Posterior vena cava (tissue), 2 donors: ENCODE measurements around the gene TRMT61A. TPM values are rescaled to one million over a fixed set of nuclear protein-coding genes. Genes with fewer than 3 reads are reported as not detected.
"Not testable (repeated sequence)": the region's sequence is repeated elsewhere in the genome, so short reads cannot be mapped to it uniquely, and the experiment has no call there.

Experiments
- DNase-seq: peaks from one replicate; pipeline ENCODE4 v3.0.0-alpha.2; 2020; ENCODE audit warnings: low spot score
- intact Hi-C, 2 donors: fragments of 100-400 bp; cut with DNase I; formaldehyde crosslinking; loops; one replicate each; pipeline versions ENCODE4 v1.14.1 to v1.14.2; 2022 to 2023
- total RNA-seq, 2 donors: library from RNA; stranded (reverse); fragmentation: NEBNext Ultra II Directional; extraction: Animal tissue kit (Norgen Biotek cat#: 25700); gene quantifications; one replicate each; pipeline ENCODE4 v1.2.1, GENCODE V29; 2021
- donor health status: DM: yes; HTN: yes; CAD: no.
- donor health status: DM: yes; HTN: yes; CAD: no.

TRMT61A gene
- total RNA-seq, 2 donors from 2014 or later, result 16.2 to 18.0 TPM

DNA sequence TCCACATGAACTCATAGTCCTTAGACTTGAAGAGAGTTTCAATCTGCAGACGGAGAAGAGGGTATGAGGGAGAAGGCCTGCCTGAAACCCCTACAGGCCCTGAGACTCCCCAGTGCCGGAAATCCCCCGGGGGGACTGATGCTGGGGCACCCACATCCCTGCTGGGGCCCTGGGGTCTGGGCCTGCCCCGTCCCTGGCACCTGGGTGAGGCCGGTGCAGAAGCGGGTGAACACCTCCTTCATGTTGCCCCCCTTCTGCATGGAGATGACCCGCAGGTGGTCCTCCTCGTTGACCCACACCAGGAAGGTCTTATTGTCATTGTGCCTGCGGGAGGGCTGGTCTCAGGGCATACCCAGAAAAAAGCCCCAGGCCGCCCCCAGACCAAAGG is 8.7 kb upstream of the TRMT61A start:
- DNase-seq, result no peak
- intact Hi-C loops, result no loop called here

DNA sequence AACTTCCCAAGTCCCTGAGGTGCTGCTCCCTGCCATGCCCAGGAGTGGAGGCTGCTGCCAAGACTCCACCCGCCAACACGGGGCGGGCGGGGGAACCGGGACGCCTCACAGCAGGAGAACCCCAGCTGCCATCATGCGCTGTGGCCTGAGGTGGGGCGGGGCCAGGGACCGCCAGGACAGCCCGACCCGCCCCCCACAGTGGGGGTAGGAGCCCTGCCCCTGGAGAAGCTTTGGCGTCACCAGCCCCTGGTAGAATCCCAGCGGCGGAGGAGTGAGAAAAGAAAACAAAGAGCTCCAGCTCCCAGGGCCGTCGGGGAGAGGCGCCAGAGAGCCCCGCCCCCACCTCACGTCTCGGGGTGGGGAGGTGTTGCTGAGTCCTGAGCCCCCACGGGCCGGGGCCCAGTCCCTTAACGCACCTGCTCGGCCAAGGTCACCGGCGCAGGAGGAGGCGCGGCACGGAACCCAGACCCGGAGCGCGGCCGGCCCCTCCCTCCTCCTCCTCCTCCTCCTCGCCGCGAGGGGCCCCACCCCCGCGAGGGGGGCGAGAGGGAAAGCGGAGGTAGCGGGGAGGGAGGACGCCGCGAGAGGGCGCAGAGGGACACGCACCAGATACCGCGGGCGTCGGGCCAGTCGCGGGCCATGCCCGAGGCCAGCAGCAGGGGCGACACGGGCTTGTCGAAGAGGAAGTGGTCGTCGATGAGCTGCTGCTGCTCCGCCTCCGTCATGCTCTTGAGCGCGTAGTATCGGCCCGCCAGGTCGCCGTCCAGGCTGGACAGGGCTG is 8.1 kb upstream of the TRMT61A start:
- DNase-seq, result peak; percentile 93
- intact Hi-C loops, result no loop called here

DNA sequence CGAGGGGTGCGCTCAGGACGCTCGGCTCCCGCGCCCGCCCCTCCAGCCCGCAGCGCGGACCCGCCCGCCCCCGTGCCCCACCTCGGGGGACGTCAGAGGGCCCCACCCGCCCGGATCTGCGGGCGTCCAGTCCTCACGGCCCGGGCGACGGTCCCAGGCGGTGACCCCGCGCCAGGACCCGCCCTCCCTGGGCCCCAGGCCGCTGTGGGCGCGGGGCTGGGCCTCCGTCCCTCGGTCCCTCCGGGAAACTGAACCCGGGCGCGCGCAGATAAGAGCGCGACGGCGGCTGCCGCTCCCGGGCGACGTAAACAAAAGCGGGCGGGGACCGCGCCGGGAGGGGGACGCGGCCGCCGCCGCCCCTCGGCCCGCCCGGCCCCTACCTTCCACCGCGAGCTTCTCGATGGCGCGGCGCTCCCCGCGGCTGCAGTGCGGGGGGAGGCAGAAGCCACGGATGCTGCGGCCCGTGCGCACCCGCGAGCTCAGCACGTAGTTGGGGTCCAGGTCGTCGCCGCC is 7.5 kb upstream of the TRMT61A start:
- intact Hi-C loops, result no loop called here
- DNase-seq, result no peak

DNA sequence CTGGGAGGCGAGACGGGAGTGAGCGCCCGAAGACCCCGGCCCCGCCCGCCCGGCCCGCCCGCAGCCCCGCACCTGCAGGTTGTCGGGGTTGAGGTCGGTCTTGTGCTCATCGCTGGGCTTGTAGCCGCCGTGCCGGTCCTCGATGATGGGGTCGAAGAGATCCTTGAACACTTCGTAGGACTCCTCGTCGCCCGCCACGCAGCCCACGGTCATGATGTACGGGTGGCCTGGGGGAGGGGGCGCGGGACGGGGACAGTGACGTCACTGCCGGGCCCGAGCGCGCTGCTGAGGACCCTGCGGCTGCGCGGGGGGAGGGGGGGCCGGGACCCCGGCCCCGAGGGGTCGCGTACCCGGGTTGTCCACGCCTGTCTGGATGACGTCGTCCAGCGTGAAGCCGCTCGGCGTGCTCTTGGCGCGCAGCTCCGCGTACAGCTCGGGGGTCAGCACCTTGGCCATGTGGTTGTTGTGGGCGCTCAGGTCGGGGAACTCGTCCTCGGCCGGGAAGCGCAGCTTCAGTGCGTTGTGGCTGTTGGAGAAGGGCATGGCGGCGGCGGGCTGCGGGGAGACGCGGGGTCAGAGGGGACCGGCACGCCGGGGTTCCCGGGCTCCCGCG is 6.9 kb upstream of the TRMT61A start:
- intact Hi-C loops, result no loop called here

DNA sequence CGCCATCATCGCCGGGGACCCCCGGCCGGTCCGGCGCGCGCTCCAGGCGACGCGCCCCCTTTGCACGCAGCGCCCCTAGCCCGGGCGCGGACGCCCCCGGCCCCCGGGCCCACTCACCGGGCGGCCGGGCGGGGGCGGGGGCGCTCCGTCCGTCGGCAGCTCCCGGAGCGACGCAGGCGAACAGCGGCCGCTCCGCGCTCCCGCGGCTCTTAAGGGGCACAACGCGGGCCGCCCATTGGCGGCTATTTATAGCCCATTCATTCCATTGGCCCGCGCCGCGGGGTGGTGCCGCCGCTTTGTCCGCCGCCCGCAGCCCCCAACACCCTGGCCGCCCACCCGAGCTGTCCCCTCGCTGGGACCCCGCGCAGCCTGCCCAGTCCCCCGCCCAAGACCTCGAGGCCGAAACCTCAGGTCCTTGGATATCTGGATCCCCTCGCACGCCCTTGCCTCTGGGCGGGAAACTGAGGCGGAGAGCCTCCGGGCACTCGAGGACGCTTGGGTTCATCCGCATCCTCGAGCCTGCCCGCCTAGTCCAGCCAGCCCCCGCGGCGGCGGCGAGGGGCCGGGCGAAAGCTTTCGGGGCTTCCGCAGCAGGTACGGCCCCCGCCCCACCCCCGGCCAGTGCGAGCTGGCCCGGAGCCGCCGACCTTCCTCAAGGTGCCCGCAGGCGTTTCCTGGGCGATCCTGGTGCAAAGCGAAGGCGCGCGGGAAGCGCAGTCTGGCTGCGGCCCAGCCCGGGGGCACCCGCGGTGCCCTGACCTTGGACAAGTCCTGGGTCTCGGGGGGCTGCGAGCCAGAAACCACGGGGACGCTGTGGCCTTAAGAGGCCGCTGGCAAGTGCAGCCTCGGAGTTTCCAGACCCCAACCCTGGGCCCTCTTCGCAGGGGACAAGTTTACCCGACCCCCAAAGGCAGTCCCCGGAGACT is 6.1 kb upstream of the TRMT61A start, which contains the start of gene CKB:
CKB (minus strand) TSS at position 182 of the 926 bp plus-strand sequence. CDS start 337 bp downstream, outside the sequence.
- intact Hi-C loops, result no loop called here
- DNase-seq, result peak; percentile 91

More for the DNA sequence above, 6.9 kb upstream of the TRMT61A start:
- DNase-seq, result peak; percentile 86

DNA sequence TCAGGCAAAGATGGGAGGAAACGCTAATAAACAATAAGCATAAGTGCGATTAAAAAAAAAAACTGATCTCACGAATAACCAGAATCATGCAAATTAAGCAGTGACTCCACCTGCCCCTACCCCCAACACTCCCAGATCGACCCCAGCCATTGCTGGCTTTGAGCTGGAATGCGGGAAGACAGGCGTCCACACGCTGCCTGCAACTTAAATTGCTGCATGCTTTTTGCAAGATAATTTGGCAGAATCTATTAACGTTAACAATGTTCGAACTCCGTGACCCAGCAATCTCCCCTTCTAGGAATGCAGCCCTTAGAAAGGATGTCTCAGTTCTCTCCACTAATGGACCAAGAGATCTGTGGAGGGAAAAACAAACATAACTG is 5.4 kb upstream of the TRMT61A start:
- DNase-seq, result no peak
- intact Hi-C loops, result no loop called here

DNA sequence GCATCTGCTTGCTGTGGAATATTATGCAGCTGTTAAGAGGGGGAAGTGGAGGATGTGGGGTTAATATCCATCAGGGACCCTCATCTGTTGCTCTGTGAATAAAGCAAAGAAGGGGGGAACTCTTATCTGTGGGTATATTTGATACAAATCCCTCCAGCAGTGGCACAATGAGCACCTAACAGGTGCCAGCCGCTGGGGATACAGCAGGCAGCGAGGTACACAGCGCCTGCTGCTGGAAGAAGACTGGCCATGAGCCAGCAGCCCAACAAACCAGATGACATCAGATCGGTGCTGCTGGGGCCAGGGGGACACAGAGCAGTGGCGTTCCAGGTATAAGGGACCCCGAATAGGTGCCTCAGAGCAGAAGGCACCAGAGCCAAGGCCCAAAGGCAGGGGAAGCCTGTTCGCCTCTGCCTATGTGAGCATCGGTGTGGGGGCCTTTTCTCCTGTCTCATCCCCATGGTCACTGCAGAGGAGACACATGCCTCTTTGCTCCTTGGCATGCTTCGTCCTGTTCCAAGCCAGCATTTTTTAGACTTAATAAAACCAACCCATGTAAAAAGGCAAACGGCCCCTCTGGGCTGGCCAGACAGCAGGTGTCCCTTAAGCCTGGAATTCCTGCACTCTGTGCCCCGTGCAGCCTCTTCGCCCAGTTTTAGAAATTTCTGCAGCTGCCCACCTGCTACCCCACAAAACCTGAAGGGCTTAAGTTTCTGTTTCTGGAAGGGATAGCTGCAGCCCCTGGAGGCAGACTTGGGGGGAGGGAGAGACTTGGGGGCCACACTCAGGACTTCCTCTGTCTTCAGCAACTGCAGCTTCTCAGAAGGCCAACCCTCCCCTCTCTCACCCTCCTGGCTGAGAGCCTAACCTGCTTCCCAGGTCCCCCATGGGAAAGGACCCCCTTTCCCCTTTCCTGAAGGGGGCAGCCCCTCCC is 4.7 kb upstream of the TRMT61A start:
- DNase-seq, result no peak
- intact Hi-C loops, result no loop called here

DNA sequence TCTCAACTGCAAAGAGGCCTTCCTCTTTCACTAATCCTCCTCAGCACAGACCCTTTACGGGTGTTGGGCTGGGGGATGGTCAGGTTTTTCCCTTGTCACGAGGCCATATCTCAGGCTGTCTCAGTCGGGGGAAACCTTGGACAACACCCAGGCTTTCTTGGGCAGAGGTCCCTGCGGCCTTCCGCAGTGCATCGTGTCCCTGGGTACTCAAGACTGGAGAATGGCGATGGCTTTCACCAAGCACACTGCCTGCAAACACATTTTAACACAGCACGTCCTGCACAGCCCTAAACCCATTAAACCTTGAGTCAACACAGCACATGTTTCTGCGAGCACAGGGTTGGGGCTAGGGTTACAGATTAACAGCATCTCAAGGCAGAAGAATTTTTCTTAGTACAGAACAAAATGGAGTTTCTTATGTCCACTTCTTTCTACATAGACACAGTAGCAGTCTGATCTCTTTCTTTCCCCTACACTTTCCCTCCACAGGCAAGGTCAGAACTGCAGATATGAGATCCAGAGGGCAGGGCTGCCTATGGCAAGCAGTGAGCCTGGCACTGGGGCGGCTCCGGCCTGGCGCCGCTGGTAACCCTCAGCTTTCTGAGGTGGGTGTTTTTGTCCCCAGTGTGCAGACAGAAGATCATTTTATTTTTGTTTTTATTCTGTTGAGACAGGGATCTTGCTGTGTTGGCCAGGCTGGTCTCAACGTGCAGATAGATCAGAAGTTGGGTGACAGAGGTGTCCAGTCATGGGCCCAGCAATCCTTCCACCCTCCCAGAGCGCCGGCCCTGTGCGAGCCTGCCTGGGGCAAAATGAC is 3.4 kb upstream of the TRMT61A start:
- intact Hi-C loops, result loop anchor here in 1 of 2 donors (5.0 kb wide), 1 partner anchor 1783 kb away; no protein-coding TSS in a partner anchor
- not testable (repeated sequence) for DNase-seq

DNA sequence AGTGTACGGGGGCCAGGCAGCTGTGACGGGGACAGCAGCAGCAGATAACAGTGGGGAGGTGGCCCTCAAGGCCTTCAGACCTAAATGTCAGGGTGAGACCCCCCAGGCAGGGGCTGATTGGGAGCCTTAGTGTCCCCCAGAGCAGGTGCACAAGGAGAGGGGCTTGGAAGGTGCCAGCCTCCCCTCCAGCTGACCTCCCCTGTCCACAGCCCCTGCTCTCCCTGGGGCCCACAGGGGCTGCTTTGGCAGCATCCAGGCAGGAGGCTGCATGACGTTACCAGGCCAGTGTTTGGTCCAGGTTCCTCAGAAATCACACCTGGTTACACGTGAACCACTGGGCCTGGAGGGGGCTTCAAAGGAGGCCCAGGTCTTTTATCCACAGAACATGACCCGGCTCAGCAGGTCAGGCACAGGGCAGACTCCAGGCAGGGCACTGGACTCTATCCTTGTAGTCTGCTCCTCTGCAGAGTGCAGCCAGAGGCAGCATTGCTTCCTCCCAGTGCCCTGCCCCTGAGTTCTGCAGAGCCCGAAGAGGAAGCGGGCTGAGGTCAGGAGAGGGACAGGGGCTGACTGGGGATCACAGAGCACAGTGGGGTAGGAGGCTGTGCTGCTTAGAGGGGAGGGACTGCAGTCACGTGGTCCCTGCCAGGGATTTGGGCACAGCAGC is 2.6 kb upstream of the TRMT61A start:
- no peak for DNase-seq
- intact Hi-C loops, result loop anchor here in 1 of 2 donors (5.0 kb wide), 1 partner anchor 1784 kb away; no protein-coding TSS in a partner anchor

DNA sequence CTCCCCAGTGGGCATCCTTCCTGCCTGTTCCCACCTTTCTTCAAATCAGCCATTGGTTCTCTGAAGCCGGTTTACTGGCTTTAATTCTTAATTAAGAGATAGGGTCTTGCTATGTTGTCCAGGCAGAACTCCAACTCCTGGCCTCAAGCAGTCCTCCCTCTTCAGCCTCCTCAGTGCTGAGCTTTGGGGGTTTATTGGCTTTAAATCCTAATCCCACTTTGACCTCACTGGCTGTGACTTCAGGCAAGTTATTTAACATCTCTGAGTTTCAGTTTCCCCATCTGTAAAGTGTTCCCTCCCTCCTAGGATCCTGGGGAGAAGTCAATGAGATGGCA is 2.1 kb upstream of the TRMT61A start:
- no peak for DNase-seq
- intact Hi-C loops, result loop anchor here in 1 of 2 donors (5.0 kb wide), 1 partner anchor 1785 kb away; no protein-coding TSS in a partner anchor

DNA sequence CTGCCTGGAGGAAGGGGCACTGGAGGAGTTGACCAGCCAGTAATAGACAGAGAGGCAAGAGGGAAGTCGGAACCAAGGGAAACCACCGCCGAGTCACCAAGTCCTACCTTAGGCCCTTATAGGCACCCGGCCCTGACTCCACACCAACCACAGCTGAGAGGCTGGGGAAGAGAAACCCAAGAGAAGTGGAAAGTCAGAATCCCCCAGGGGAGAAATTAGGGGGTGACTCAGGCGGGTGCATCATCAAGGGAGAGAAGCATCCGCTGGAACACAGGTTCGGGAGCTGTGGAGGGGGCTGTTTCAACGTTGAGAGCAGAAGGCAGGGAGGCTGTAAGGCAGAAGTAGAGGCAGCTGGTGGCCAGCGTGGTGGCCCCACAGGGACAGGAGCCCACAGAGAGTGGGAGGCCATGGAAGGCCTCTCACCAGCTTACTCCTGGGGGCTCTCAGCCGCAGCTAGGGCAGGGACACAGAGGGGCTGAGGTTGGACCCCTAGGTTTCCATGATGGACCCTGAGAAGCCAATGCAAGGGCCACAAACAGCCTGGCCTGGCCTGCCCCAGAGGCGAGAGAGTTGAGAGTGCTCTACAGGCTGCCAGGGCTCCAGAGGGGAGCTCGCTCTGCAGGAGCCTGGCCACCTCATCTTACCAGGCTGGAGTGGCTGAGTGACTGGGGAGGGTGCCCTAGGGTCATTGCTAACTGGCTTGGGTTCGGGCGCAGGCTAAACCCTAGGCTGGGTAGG is 1.4 kb upstream of the TRMT61A start:
- intact Hi-C loops, result loop anchor here in 1 of 2 donors (5.0 kb wide), 1 partner anchor 1785 kb away; no protein-coding TSS in a partner anchor
- DNase-seq, result no peak

DNA sequence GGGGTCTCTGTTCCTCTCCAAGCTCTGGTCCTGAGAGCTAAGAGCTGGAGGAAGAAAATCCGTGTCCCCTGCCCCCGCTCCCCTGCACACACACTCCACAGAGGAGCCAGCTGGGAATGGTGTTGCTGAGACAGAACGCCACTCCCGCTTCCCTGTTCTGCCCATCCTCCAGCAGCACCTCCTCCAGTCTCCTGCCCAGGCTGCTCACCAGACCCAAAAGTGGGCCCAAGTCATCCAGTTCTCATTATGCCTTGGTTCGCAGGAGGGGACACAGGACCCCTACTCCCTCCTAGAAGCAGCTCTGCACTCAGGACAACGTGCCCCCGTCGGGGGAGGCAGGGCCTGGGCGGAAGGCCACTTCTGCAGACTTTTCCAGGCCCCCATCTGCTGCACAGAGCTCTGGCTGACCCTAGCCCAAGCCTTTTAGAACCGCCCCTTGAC is 830 bp upstream of the TRMT61A start:
- DNase-seq, result no peak
- intact Hi-C loops, result loop anchor here in 1 of 2 donors (5.0 kb wide), 1 partner anchor 1786 kb away; no protein-coding TSS in a partner anchor

DNA sequence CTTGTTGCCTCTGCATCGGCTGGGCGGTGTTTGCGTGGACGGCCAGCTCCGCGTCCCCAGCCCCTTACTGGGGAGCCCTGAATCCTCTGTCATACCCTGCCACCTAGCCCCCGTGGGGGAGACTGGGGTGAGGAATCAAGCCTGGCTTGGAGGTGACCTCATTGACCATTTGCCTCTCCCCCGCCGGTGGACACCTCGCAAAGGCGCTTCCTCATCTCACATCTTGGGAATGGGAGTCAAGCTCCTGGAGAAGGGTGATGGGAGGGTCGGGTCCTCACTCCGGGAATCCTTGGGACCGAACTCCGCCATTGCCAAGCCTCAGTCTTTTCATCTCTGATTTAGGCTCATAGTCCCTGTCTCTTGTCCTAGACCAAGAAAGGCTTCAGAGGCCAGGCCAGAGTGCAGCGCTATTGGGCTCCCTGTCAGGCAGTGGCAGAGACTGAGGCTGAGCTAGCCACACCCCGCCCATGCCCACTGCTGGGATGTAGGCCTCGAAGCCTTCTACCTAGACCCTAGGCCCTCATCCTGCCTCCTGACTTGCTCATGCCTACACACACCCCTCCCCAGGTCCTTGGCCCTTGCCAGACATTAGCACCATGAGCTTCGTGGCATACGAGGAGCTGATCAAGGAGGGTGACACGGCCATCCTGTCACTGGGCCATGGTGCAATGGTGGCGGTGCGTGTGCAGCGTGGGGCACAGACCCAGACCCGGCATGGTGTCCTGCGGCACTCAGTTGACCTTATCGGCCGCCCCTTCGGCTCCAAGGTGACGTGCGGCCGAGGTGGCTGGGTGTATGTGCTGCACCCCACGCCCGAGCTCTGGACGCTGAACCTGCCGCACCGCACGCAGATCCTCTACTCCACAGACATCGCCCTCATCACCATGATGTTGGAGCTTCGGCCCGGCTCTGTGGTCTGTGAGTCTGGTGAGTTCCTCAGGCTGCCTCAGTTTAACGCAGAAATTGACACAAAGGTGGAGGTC is 678 bp downstream of the TRMT61A start:
- DNase-seq, result no peak
- intact Hi-C loops, result loop anchor here in 1 of 2 donors (5.0 kb wide), 1 partner anchor 1787 kb away; no protein-coding TSS in a partner anchor

DNA sequence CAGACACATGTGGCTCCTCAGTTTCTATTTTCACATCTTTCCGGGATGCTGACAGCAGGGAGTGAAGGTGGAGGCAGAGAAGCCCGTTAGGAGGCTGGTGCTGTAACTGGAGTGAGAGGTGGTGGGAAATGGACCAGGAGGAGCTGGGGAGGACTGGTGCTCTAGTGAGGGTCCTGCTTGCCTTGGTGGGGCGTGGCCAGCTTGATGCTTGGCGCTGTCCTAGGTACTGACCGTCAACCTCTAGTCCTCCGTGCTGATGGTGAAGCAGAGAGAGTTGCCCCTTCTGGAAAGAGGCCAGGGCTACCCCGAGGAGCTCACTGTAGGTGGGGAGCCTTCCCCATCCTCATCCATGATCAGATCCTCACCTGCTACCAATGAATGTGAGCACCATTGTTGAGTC is 1.4 kb downstream of the TRMT61A start:
- DNase-seq, result no peak
- intact Hi-C loops, result no loop called here

DNA sequence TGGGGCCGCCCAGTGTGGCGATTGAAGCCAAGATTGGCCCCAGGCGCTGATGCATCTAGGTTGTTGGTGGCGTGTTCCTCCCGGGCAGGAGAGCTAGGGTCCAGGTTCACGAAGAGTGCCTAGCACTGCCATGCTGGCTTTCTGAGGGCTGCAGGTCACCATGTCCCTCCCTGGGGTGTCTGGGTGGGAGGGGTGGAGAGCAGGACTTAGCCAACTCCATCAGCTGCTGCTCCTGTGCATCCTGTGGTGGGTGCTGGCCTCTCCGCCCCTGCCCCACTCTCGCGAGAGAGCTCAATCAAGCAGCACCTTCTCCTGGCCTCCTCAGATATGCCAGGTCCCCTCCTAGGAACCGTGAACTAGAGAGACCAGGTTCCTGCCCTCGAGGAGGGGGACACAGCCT is 1.8 kb downstream of the TRMT61A start:
- no peak for DNase-seq
- intact Hi-C loops, result no loop called here
